GM19043 (cell line): ENCODE data around the gene GNAQ.

ENCODE experiments used
- ATAC-seq: cut with Tn5 transposase; IDR thresholded peaks from one replicate; pipeline ENCODE4 v1.9.1; 2021; ENCODE audit warnings: low read depth; ENCODE audit not compliant: unreplicated experiment

Gene GNAQ

GRCh38 chr9:77978086-77978781, 53.4 kb downstream of the GNAQ start:
- no peak for ATAC-seq

GRCh38 chr9:77977210-77977611, 54.4 kb downstream of the GNAQ start:
- no peak for ATAC-seq

DNA sequence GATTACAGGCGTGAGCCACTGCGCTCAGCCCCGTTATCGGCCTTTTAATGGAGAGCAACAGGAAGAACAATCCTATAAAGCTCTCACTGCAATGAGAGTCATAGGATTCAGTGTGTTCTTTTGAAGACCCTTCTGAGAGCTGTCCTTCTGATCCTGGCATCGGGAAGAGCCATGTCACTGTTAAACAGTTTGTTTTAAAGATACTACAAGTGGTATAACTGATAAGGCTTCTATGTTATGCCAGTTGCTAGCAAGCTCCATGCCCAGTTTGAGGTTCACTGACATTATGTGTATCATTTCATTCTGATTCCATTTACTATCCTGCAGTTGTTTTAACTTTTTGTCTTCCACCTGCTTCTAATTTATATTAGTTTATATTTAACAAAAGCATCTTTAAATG, 55.8 kb downstream of the GNAQ start:
- ATAC-seq, result no peak

DNA sequence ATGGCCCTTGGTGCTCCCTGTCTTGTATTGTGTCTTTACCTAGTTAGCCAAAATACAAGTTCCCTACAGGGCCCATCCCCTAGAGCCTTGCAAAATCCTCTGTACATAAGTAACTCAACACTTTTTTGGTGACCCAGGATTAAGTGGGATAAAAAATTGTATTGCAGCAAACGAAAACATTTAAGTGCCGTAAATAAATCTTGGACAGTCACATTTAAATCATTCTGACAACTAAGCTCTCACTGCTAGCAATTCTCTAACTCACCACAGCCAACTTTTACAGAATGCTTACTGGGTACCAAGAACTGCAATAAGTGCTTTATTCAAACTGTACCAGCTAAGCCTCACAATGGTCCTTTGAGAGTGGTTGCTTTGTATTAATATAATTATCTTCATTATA, 56.6 kb downstream of the GNAQ start:
- ATAC-seq, result no peak

- no peak for ATAC-seq
Observed at GRCh38 chr9:77974434-77974833, 57.2 kb downstream of the GNAQ start.

DNA sequence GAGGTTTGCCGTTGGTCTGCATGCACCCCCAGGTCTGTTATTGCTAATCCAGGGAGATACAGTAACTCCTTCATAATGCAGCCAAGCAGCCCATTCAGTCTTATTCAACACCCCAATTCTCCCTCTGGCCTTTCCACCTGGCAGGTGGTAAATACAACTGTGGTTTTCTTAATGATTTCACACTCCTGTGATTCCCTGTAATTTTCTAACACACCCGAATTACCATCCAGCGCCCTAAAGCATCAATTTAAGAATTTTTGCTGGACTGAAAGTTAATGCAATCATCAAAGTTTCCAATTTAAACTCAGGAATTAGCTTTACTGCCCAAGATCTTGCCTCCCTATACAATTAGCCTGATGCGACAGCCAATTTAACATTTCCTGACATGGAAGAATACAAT, 62.5 kb downstream of the GNAQ start:
- no peak for ATAC-seq

- ATAC-seq, result no peak
Observed at GRCh38 chr9:77968506-77968905, 63.1 kb downstream of the GNAQ start.

- no peak for ATAC-seq
Observed at GRCh38 chr9:77966718-77967117, 64.9 kb downstream of the GNAQ start.

GRCh38 chr9:77965445-77966123, 66.0 kb downstream of the GNAQ start:
- ATAC-seq, result no peak

GRCh38 chr9:77964258-77964657, 67.4 kb downstream of the GNAQ start:
- no peak for ATAC-seq

GRCh38 chr9:77961541-77961940, 70.1 kb downstream of the GNAQ start:
- ATAC-seq, result no peak

GRCh38 chr9:77960356-77961153, 71.1 kb downstream of the GNAQ start:
- ATAC-seq, result no peak

DNA sequence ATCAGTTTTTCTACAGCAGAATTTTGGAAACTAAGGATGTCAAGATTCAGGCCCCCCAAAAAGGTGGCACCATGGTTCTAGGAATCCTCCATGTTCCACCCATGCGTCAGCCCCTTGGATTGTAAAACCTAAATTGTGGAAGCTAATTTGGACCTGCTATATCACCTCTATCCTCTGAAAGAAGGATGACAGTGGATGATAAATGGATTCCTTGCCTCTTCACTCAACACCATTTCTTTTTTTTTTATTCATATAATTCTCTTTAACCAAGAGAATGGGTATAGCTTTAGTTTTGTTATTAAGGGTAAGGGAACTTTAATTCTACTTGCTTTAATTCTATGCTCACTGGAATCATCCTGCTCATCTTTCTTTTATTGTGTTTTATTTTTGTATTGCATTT, 71.8 kb downstream of the GNAQ start:
- no peak for ATAC-seq

DNA sequence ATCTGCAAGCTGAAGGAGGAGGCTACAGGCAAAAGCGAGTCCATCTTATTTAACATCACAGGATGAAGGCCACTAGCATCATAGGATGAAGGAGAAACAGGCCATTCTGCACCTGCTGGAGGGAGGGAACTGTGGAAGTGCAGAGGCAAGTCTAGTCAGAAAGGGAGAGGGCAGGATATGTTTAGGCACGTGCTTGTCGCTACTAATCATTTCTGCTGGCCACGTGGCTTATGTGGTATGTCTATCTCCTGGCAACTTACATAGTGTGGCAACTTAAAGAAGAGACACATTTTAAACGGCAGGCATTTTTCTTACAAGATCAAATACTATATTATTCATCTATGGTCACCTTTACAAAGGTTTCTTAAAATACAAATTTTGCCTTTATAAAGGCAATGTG, 74.0 kb downstream of the GNAQ start:
- no peak for ATAC-seq

DNA sequence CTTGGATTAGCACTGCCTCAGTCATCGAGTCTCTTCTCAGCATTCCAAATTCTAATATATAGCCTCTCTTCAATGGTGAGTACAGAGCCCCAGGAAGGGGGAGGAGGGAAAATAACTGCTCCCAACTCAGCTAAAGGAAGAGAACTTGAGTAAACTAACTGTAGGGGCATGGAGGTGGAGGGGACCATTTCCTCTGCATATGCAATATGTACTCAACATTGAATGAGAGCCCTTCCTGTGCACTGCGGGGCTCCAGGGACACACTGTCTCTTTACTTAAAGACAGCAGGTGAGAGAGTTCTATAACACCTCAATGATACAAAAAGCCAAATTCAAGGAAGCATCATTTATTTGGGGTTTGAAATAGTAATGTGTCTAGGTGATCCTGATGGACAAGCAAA, 75.1 kb downstream of the GNAQ start:
- ATAC-seq, result no peak

- ATAC-seq, result no peak
Observed at GRCh38 chr9:77954666-77955015, 77.0 kb downstream of the GNAQ start.

DNA sequence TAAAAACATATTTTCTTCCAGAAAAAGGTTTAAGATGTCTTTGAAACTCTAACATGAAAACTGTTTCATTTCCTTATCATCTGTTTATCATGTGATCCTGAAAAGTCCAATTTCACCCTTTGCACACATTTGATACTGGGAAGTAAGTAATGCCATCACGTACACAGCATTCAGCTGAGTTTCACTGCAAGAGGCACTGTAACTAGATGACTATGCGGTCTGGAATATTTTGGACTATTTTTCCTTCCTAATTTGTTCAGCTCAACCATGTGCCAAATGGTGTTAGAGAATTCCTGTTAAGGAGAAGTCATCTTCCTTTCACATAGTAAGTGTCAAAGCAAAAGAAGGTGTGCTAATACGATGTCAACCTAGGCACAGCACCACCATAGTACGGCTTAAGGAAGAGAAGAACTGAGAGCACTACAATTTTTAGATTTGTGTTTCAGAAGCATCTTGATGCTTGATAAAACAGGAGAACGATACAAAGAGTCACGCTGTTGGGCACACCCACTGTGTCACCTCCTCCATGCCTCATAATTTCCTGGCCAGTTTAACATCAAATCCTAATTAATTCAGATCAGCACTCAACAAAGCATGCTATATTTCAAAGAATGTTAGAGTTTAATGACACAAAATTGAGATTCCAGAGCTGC, 77.5 kb downstream of the GNAQ start:
- ATAC-seq, result no peak

- ATAC-seq, result no peak
Observed at GRCh38 chr9:77953590-77953989, 78.0 kb downstream of the GNAQ start.

GRCh38 chr9:77952635-77953328, 78.8 kb downstream of the GNAQ start:
- no peak for ATAC-seq

DNA sequence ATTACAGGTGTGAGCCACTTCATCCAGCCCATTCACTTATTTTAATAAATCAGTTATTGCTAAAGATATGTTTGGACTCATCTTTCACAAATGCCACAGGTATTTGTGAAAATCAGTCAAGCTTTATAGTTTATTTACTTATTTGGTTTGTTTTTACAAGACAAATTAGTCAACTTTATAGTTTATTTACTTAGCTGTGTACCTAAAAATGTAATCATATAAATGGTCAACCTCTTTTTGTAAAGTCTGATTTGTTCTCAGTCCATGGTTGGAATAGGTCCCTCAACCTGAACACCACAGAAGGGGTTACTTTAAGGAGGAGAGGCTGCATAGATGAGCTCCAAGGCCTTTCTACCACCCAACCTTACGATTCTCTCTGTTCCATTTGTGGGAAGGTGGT, 80.2 kb downstream of the GNAQ start:
- ATAC-seq, result no peak
